Measurements from ENCODE around the gene VPS26B.

Gene VPS26B

GRCh38 chr11:134258577-134258976 lies 34.1 kb downstream of the VPS26B start:
- TF ChIP-seq, protein P1, sequence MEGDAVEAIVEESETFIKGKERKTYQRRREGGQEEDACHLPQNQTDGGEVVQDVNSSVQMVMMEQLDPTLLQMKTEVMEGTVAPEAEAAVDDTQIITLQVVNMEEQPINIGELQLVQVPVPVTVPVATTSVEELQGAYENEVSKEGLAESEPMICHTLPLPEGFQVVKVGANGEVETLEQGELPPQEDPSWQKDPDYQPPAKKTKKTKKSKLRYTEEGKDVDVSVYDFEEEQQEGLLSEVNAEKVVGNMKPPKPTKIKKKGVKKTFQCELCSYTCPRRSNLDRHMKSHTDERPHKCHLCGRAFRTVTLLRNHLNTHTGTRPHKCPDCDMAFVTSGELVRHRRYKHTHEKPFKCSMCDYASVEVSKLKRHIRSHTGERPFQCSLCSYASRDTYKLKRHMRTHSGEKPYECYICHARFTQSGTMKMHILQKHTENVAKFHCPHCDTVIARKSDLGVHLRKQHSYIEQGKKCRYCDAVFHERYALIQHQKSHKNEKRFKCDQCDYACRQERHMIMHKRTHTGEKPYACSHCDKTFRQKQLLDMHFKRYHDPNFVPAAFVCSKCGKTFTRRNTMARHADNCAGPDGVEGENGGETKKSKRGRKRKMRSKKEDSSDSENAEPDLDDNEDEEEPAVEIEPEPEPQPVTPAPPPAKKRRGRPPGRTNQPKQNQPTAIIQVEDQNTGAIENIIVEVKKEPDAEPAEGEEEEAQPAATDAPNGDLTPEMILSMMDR (IDR thresholded peaks at IDR 0.05; ENCODE audit: low read depth, low read length) = no peak
- DNase-seq (ENCODE audit: extremely low read depth, low read depth) = no peak

- TF ChIP-seq, protein P1 (IDR thresholded peaks at IDR 0.05; ENCODE audit: low read depth, low read length) = no peak
- no peak for DNase-seq (ENCODE audit: extremely low read depth, low read depth)
Measured at GRCh38 chr11:134260503-134260902, 36.0 kb downstream of the VPS26B start.

DNA sequence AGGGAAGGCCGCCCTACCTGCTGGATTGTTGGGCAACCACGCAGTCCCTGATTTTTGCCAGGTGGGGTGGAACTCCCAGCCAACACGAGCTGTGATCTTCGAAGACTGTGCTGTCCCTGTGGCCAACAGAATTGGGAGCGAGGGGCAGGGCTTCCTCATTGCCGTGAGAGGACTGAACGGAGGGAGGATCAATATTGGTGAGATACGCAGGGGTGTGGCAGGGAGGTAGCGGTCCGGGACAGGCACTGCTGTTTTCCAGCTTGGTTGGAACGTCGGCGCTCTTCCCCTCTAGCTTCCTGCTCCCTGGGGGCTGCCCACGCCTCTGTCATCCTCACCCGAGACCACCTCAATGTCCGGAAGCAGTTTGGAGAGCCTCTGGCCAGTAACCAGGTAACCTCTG lies 36.5 kb downstream of the VPS26B start:
- TF ChIP-seq, protein P1 (IDR thresholded peaks at IDR 0.05; ENCODE audit: low read depth, low read length) = no peak
- no peak for DNase-seq (ENCODE audit: extremely low read depth, low read depth)

DNA sequence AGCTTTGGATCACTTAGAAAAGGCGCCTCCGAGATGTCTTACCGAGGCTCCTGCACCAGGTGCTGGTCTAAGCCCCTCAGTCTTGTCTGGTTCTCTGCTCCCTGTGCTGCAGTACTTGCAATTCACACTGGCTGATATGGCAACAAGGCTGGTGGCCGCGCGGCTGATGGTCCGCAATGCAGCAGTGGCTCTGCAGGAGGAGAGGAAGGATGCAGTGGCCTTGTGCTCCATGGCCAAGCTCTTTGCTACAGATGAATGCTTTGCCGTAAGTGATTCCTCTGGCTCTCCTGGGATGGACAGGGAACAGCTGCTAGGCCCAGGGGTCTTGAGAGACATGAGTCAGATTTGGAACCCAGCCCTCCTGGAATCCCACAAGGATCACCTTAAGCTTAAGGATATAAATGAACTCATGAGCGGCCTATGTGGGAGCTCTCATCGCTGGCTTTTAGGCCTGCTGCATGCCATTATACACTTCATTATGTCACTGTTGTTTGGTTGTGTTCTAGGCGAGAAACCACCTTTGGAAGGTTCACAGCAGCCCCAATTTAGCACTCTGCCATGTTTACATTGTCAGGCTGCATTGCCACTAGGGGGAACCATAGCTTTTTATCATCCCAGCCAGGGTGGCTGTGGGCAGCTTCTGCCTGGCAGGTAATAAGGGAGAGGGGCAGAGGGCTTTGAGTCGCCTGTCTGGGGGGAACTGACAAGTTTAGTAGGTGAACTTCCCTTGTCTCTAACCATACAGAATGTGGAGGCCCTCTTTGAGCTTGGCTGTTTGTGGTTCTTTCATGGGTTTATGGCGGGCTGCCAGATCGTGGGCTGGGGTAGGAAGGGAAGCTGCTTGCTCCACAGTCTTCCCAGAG lies 37.4 kb downstream of the VPS26B start:
- no peak for DNase-seq (ENCODE audit: extremely low read depth, low read depth)
- TF ChIP-seq, protein P1 (IDR thresholded peaks at IDR 0.05; ENCODE audit: low read depth, low read length) = peak; percentile 44

- DNase-seq (ENCODE audit: extremely low read depth, low read depth) = no peak
- TF ChIP-seq, protein P1 (IDR thresholded peaks at IDR 0.05; ENCODE audit: low read depth, low read length) = no peak
Measured at GRCh38 chr11:134264966-134265764, 40.7 kb downstream of the VPS26B start.

GRCh38 chr11:134266440-134266839 lies 42.0 kb downstream of the VPS26B start:
- TF ChIP-seq, protein P1 (IDR thresholded peaks at IDR 0.05; ENCODE audit: low read depth, low read length) = no peak
- DNase-seq (ENCODE audit: extremely low read depth, low read depth) = no peak

GRCh38 chr11:134266841-134267251 lies 42.4 kb downstream of the VPS26B start:
- DNase-seq (ENCODE audit: extremely low read depth, low read depth) = peak; percentile 66
- TF ChIP-seq, protein P1 (IDR thresholded peaks at IDR 0.05; ENCODE audit: low read depth, low read length) = no peak

Measured in AG09319 (cell line).